NCI-H774 (cell line): ENCODE results near the gene SLBP.
"Not testable (repeated sequence)": the region's sequence is repeated elsewhere in the genome, so short reads cannot be mapped to it uniquely, and the experiment has no call there.

Source experiments
- DNase-seq: peaks from one replicate; lab custom pipeline; 2025; lab: John Stamatoyannopoulos, UW

SLBP gene

GRCh38 chr4:1675136-1675801 lies 36.9 kb downstream of the SLBP start:
- DNase-seq = no peak

GRCh38 chr4:1674682-1675081 lies 37.4 kb downstream of the SLBP start:
- DNase-seq = no peak

GRCh38 chr4:1673671-1674070 lies 38.4 kb downstream of the SLBP start:
- DNase-seq = no peak

GRCh38 chr4:1671011-1671410 lies 41.1 kb downstream of the SLBP start:
- DNase-seq = not testable (repeated sequence)

GRCh38 chr4:1670279-1670678 lies 41.8 kb downstream of the SLBP start:
- no peak for DNase-seq

- no peak for DNase-seq
Observed at GRCh38 chr4:1669850-1670249, 42.3 kb downstream of the SLBP start.

- no peak for DNase-seq
Observed at GRCh38 chr4:1669270-1669669, 42.8 kb downstream of the SLBP start.

GRCh38 chr4:1668488-1668840 lies 43.7 kb downstream of the SLBP start:
- no peak for DNase-seq

GRCh38 chr4:1667273-1667672 lies 44.8 kb downstream of the SLBP start:
- DNase-seq = no peak

- no peak for DNase-seq
Observed at GRCh38 chr4:1666391-1666790, 45.7 kb downstream of the SLBP start.

- DNase-seq = no peak
Observed at GRCh38 chr4:1664141-1664540, 48.0 kb downstream of the SLBP start.

GRCh38 chr4:1663549-1663948 lies 48.6 kb downstream of the SLBP start:
- no peak for DNase-seq

- DNase-seq = no peak
Observed at GRCh38 chr4:1661695-1662094, 50.4 kb downstream of the SLBP start.

GRCh38 chr4:1660948-1661677 lies 51.0 kb downstream of the SLBP start:
- DNase-seq = no peak

- no peak for DNase-seq
Observed at GRCh38 chr4:1659104-1660043, 52.7 kb downstream of the SLBP start.

- DNase-seq = no peak
Observed at GRCh38 chr4:1658581-1658980, 53.5 kb downstream of the SLBP start.

GRCh38 chr4:1658146-1658545 lies 54.0 kb downstream of the SLBP start:
- DNase-seq = no peak

- DNase-seq = no peak
Observed at GRCh38 chr4:1656986-1657385, 55.1 kb downstream of the SLBP start.

GRCh38 chr4:1656132-1656531 lies 56.0 kb downstream of the SLBP start:
- no peak for DNase-seq

GRCh38 chr4:1655676-1656075 lies 56.4 kb downstream of the SLBP start:
- DNase-seq = no peak

GRCh38 chr4:1655081-1655480 lies 57.0 kb downstream of the SLBP start:
- DNase-seq = no peak

GRCh38 chr4:1654216-1654955 lies 57.7 kb downstream of the SLBP start:
- no peak for DNase-seq
